Caco-2 (cell line): ENCODE measurements around the gene CD86. TPM values are rescaled to one million over a fixed set of nuclear protein-coding genes. Genes with fewer than 3 reads are reported as not detected.

Experiments
- BruUV-seq: library from RNA; stranded (reverse); fragments of 400-500 nt; replicated peaks from 2 replicates; lab custom pipeline; 2021; lab: Mats Ljungman, UMichigan
- CTCF ChIA-PET: fragments of 300-600 bp; sonication (Branson Sonifier 250); formaldehyde crosslinking; loops from one replicate; lab custom pipeline; 2022; ENCODE audit warnings: antibody characterized with exemption; lab: Charles Lee
- POLR2A ChIA-PET: fragments of 300-600 bp; sonication (Branson Sonifier 250); formaldehyde crosslinking; loops from one replicate; lab custom pipeline; 2022; ENCODE audit warnings: antibody characterized with exemption; lab: Charles Lee
- DNase-seq, 2 experiments: peaks; one replicate each; pipeline versions ENCODE4 v3.0.0 to v3.0.0-alpha.2; 2020 to 2022
- H3K27me3 ChIP-seq: replicated peaks from 2 replicates; pipeline ENCODE4 v1.6.0; 2011; ENCODE audit warnings: low read length; ENCODE audit not compliant: control insufficient read depth, insufficient read depth
- H3K36me3 ChIP-seq: 2 replicates; pipeline ENCODE4 v1.5.1; 2011; ENCODE audit warnings: low read length; ENCODE audit not compliant: control insufficient read depth, insufficient read depth
- H3K4me1 ChIP-seq: fragments of 250-450 bp; sonication (Bioruptor Pico); 2 replicates; pipeline ENCODE4 v1.5.1; 2020; ENCODE audit warnings: mild to moderate bottlenecking
- H3K4me3 ChIP-seq: 2 replicates; pipeline ENCODE4 v1.5.1; 2011; ENCODE audit warnings: low read depth, mild to moderate bottlenecking, control low read depth, low read length
- H3K9me3 ChIP-seq: fragments of 250-450 bp; sonication (Bioruptor Pico); 2 replicates; pipeline ENCODE4 v1.5.1; 2020; ENCODE audit warnings: mild to moderate bottlenecking, moderate library complexity
- H3K27ac Mint-ChIP-seq: one replicate; pipeline ENCODE4 v1.8.0; 2022; ENCODE audit warnings: mixed read lengths; ENCODE audit not compliant: unreplicated experiment
- H3K27me3 Mint-ChIP-seq: one replicate; pipeline ENCODE4 v1.8.0; 2022; ENCODE audit warnings: mixed read lengths; ENCODE audit not compliant: insufficient read depth, unreplicated experiment
- H3K36me3 Mint-ChIP-seq: one replicate; pipeline ENCODE4 v1.8.0; 2022; ENCODE audit warnings: mild to moderate bottlenecking, mixed read lengths; ENCODE audit not compliant: insufficient read depth, unreplicated experiment
- H3K4me1 Mint-ChIP-seq: one replicate; pipeline ENCODE4 v1.8.0; 2022; ENCODE audit warnings: low read depth, mixed read lengths; ENCODE audit not compliant: unreplicated experiment
- H3K4me3 Mint-ChIP-seq: one replicate; pipeline ENCODE4 v1.8.0; 2022; ENCODE audit warnings: mild to moderate bottlenecking, moderate library complexity, mixed read lengths; ENCODE audit not compliant: unreplicated experiment
- H3K9me3 Mint-ChIP-seq: one replicate; pipeline ENCODE4 v1.8.0; 2022; ENCODE audit warnings: mixed read lengths; ENCODE audit not compliant: unreplicated experiment
- CTCF ChIP-seq, 2 experiments: fragments of 200-600 bp in 1 of 2; IDR thresholded peaks; 1 replicate in 1 of 2; 2 replicates in 1 of 2; pipeline versions ENCODE4 v1.5.1 to v1.8.0; 2011 to 2022; ENCODE audit warnings: antibody characterized with exemption in 1 of 2, control low read depth in 1 of 2, inconsistent platforms in 1 of 2, low read depth in 1 of 2, low read length in 1 of 2, mild to moderate bottlenecking in 1 of 2, moderate library complexity in 1 of 2; ENCODE audit not compliant: insufficient read depth in 1 of 2, severe bottlenecking in 1 of 2, unreplicated experiment in 1 of 2
- intact Hi-C: fragments of 100-400 bp; cut with micrococcal nuclease; formaldehyde crosslinking; loops from one replicate; pipeline ENCODE4 v1.10.0; 2022; ENCODE audit not compliant: unreplicated experiment
- total RNA-seq: library from RNA; stranded (reverse); gene quantifications from 2 replicates; pipeline ENCODE4 v1.2.3, GENCODE V29; 2022

Gene CD86
- total RNA-seq, 1 experiment from 2014 or later = not detected

GRCh38 chr3:122013448-122013925 is 41.7 kb upstream of the CD86 start:
- no peaks in the 10 kb centered on the region for H3K27me3 ChIP-seq
- BruUV-seq = no TSS peak
- H3K27me3 Mint-ChIP-seq = peaks cover 15% of the 10 kb centered on the region
- no peaks in the 10 kb centered on the region for H3K36me3 Mint-ChIP-seq
- H3K36me3 ChIP-seq = no peaks in the 10 kb centered on the region
- peaks cover 7% of the 10 kb centered on the region for H3K4me1 Mint-ChIP-seq
- DNase-seq = peak in 1 of 2 experiments; percentile 40
- no peaks in the 10 kb centered on the region for H3K9me3 ChIP-seq
- intact Hi-C loops = no loop called here
- POLR2A ChIA-PET = interaction anchor here (0.6 kb wide), 1 partner anchor 269 kb away, joined by 13 read pairs; no protein-coding TSS in a partner anchor
- no peak overlapping the region for H3K4me3 ChIP-seq
- TF ChIP-seq CTCF (IDR thresholded peaks at IDR 0.05; ENCODE audit: insufficient read depth in 1 of 2, low read depth in 1 of 2, low read length in 1 of 2, severe bottlenecking in 1 of 2, unreplicated experiment in 1 of 2) = peak in 1 of 2 experiments; percentile 21
- CTCF ChIA-PET = no interaction called here
- H3K9me3 Mint-ChIP-seq = no peaks in the 10 kb centered on the region
- no peak overlapping the region for H3K27ac Mint-ChIP-seq
- no peak overlapping the region for H3K4me3 Mint-ChIP-seq
- H3K4me1 ChIP-seq = no peaks in the 10 kb centered on the region

GRCh38 chr3:122014741-122015140 is 40.4 kb upstream of the CD86 start:
- intact Hi-C loops = no loop called here
- Histone ChIP-seq H3K4me3 (no peak overlapping the region), H3K27me3 (peaks cover 1% of the 10 kb centered on the region), H3K9me3 (no peaks in the 10 kb centered on the region), H3K36me3 (no peaks in the 10 kb centered on the region), H3K4me1 (no peaks in the 10 kb centered on the region)
- no peaks in the 10 kb centered on the region for H3K36me3 Mint-ChIP-seq
- H3K27ac Mint-ChIP-seq = no peak overlapping the region
- no peak overlapping the region for H3K4me3 Mint-ChIP-seq
- ChIA-PET CTCF (no interaction called here), POLR2A (no interaction called here)
- no peak for DNase-seq
- no TSS peak for BruUV-seq
- TF ChIP-seq CTCF (IDR thresholded peaks at IDR 0.05; ENCODE audit: insufficient read depth in 1 of 2, low read depth in 1 of 2, low read length in 1 of 2, severe bottlenecking in 1 of 2, unreplicated experiment in 1 of 2) = no peak
- peaks cover 7% of the 10 kb centered on the region for H3K4me1 Mint-ChIP-seq
- H3K27me3 Mint-ChIP-seq = peaks cover 14% of the 10 kb centered on the region
- H3K9me3 Mint-ChIP-seq = no peaks in the 10 kb centered on the region

GRCh38 chr3:122019493-122019892 is 35.7 kb upstream of the CD86 start:
- Histone ChIP-seq H3K4me3 (no peak overlapping the region), H3K27me3 (peaks cover 1% of the 10 kb centered on the region), H3K9me3 (no peaks in the 10 kb centered on the region), H3K4me1 (peaks cover 6% of the 10 kb centered on the region; the same call in 1 of the 2 replicates), H3K36me3 (no peaks in the 10 kb centered on the region)
- Mint-ChIP-seq H3K4me1 (no peaks in the 10 kb centered on the region), H3K4me3 (no peak overlapping the region), H3K36me3 (no peaks in the 10 kb centered on the region), H3K27ac (no peak overlapping the region), H3K9me3 (no peaks in the 10 kb centered on the region), H3K27me3 (peaks cover 10% of the 10 kb centered on the region)
- ChIA-PET POLR2A (interaction anchor here (0.5 kb wide), 1 partner anchor 10 kb away, joined by 3 read pairs; no protein-coding TSS in a partner anchor), CTCF (no interaction called here)
- TF ChIP-seq CTCF (IDR thresholded peaks at IDR 0.05; ENCODE audit: insufficient read depth in 1 of 2, low read depth in 1 of 2, low read length in 1 of 2, severe bottlenecking in 1 of 2, unreplicated experiment in 1 of 2) = no peak
- BruUV-seq = no TSS peak
- intact Hi-C loops = no loop called here
- no peak for DNase-seq
